Measurements from ENCODE around the gene USB1. TPM values are rescaled to one million over a fixed set of nuclear protein-coding genes. Genes with fewer than 3 reads are reported as not detected.

USB1 gene
- polyA plus RNA-seq, 2 of the 4 experiments (the other 2 are of a cell fraction): 88.8 to 143 TPM

GRCh38 chr16:57981636-57982035 lies 19.6 kb upstream of the USB1 start:
- peaks cover 8% of the 10 kb centered on the region for H3K4me1 ChIP-seq
- H3K4me3 ChIP-seq: no peak overlapping the region
- no peak for ATAC-seq
- DNase-seq (ENCODE audit: low read depth in 1 of 2, low spot score in 1 of 2): no peak
- no peak overlapping the region for H3K4me2 ChIP-seq
- TF ChIP-seq HMGXB4 (CRISPR knock-in tag; IDR thresholded peaks at IDR 0.05; ENCODE audit: borderline replicate concordance): no peak
- no peak for TF ChIP-seq ZSCAN20 (CRISPR knock-in tag; IDR thresholded peaks at IDR 0.05)
- TF ChIP-seq MAZ (IDR thresholded peaks at IDR 0.05; ENCODE audit: borderline replicate concordance, low read depth, low read length): no peak
- TF ChIP-seq NPAS2 (CRISPR knock-in tag; IDR thresholded peaks at IDR 0.05; ENCODE audit: borderline replicate concordance): no peak
- TF ChIP-seq CHD2 (IDR thresholded peaks at IDR 0.05; ENCODE audit: low read length, partially characterized antibody): no peak
- TF ChIP-seq NR3C1 (IDR thresholded peaks at IDR 0.05): no peak
- no peak for TF ChIP-seq GATA3 (IDR thresholded peaks at IDR 0.05; ENCODE audit: borderline replicate concordance)
- no peak for TF ChIP-seq HES2 (IDR thresholded peaks at IDR 0.05)
- TF ChIP-seq POLR2A (IDR thresholded peaks at IDR 0.05; ENCODE audit: low read length): no peak
- TF ChIP-seq RAD21 (conservative IDR thresholded peaks at IDR 0.05 in 1 of 2, IDR thresholded peaks at IDR 0.05 in 1 of 2): no peak
- TF ChIP-seq ZC3H11A (IDR thresholded peaks at IDR 0.05): no peak
- no peak for TF ChIP-seq JUNB (IDR thresholded peaks at IDR 0.05)
- TF ChIP-seq HDAC2 (IDR thresholded peaks at IDR 0.05): no peak
- TF ChIP-seq EP300 (IDR thresholded peaks at IDR 0.05): no peak
- TF ChIP-seq ZNF302 (CRISPR knock-in tag; IDR thresholded peaks at IDR 0.05): no peak
- no peak for TF ChIP-seq FOSL2 (IDR thresholded peaks at IDR 0.05)
- TF ChIP-seq FOSL2 (CRISPR knock-in tag; IDR thresholded peaks at IDR 0.05): no peak
- TF ChIP-seq RARB (CRISPR knock-in tag; IDR thresholded peaks at IDR 0.05): no peak
- TF ChIP-seq ZFP36 (IDR thresholded peaks at IDR 0.05; ENCODE audit: borderline replicate concordance, partially characterized antibody): no peak
- TF ChIP-seq HOXA7 (CRISPR knock-in tag; IDR thresholded peaks at IDR 0.05): no peak
- ChIA-PET POLR2A (no interaction called here), CTCF (interaction anchor here (1.1 to 5.8 kb wide), 3 partner anchors 16 to 82 kb away, joined by 3 to 31 read pairs (median 3); no protein-coding TSS in a partner anchor)
- no peak overlapping the region for H3K27ac ChIP-seq
- FAIRE-seq: no peak
- 83% methylated on average over 7 of the region's 7 CpGs for WGBS (ENCODE audit: missing lambda C conversion rate)
- no peaks in the 10 kb centered on the region for H3K9me3 ChIP-seq

GRCh38 chr16:57982385-57982784 lies 18.8 kb upstream of the USB1 start:
- no peaks in the 10 kb centered on the region for H3K9me3 ChIP-seq
- WGBS (ENCODE audit: missing lambda C conversion rate): 87% methylated on average over 5 of the region's 5 CpGs
- ATAC-seq (no peak), FAIRE-seq (no peak), DNase-seq (ENCODE audit: low read depth in 1 of 2, low spot score in 1 of 2) (no peak)
- H3K4me3 ChIP-seq: no peak overlapping the region
- ChIA-PET POLR2A (no interaction called here), CTCF (interaction anchor here (1.1 to 5.8 kb wide), 3 partner anchors 16 to 83 kb away, joined by 3 to 31 read pairs (median 3); no protein-coding TSS in a partner anchor)
- no peak overlapping the region for H3K27ac ChIP-seq
- no peak for TF ChIP-seq NPAS2 (CRISPR knock-in tag; IDR thresholded peaks at IDR 0.05; ENCODE audit: borderline replicate concordance)
- no peak for TF ChIP-seq FOSL2 (IDR thresholded peaks at IDR 0.05)
- no peak for TF ChIP-seq FOSL2 (CRISPR knock-in tag; IDR thresholded peaks at IDR 0.05)
- no peak for TF ChIP-seq TFCP2L1 (CRISPR knock-in tag; IDR thresholded peaks at IDR 0.05)
- TF ChIP-seq CEBPB (IDR thresholded peaks at IDR 0.05): no peak
- H3K4me2 ChIP-seq: no peak overlapping the region
- peaks cover 8% of the 10 kb centered on the region for H3K4me1 ChIP-seq

GRCh38 chr16:57984443-57985203 lies 16.6 kb upstream of the USB1 start:
- FAIRE-seq: no peak
- Histone ChIP-seq H3K4me2 (peak overlapping the region; percentile 96), H3K27ac (peak overlapping the region; percentile 71 to 86), H3K4me3 (peak overlapping the region; percentile 54), H3K4me1 (peaks cover 12% of the 10 kb centered on the region), H3K9me3 (no peaks in the 10 kb centered on the region)
- ATAC-seq: peak; percentile 73 to 93
- ChIA-PET POLR2A (no interaction called here), CTCF (interaction anchor here (0.9 to 1.3 kb wide), 4 partner anchors 8 to 384 kb away, joined by 3 to 4 read pairs (median 3); a partner anchor contains a TSS)
- peak; percentile 69 to 87 for DNase-seq (ENCODE audit: low read depth in 1 of 2, low spot score in 1 of 2)
- 64% methylated on average over 13 of the region's 64 CpGs for WGBS (ENCODE audit: missing lambda C conversion rate)
- TF ChIP-seq CBX8 (IDR thresholded peaks at IDR 0.05) (no peak), EHMT2 (IDR thresholded peaks at IDR 0.05; ENCODE audit: low read depth) (no peak), HOXA7 (CRISPR knock-in tag; IDR thresholded peaks at IDR 0.05) (no peak), JUNB (IDR thresholded peaks at IDR 0.05) (no peak), PHF8 (IDR thresholded peaks at IDR 0.05; ENCODE audit: borderline replicate concordance, low read depth) (no peak), ATOH8 (CRISPR knock-in tag; IDR thresholded peaks at IDR 0.05; ENCODE audit: low read depth) (peak; percentile 57; the same call in 1 of the 2 replicates), RAD21 (conservative IDR thresholded peaks at IDR 0.05 in 1 of 2, IDR thresholded peaks at IDR 0.05 in 1 of 2) (no peak), REST (IDR thresholded peaks at IDR 0.05) (no peak), HOXB13 (CRISPR knock-in tag; IDR thresholded peaks at IDR 0.05; ENCODE audit: low read depth) (no peak), POLR2AphosphoS2 (conservative IDR thresholded peaks at IDR 0.05; ENCODE audit: low read length) (no peak)
